ENCODE results near the gene PTPRM. TPM values are rescaled to one million over a fixed set of nuclear protein-coding genes. Genes with fewer than 3 reads are reported as not detected.

Gene PTPRM
- total RNA-seq, 1 experiment from 2014 or later, result 100.0 TPM

DNA sequence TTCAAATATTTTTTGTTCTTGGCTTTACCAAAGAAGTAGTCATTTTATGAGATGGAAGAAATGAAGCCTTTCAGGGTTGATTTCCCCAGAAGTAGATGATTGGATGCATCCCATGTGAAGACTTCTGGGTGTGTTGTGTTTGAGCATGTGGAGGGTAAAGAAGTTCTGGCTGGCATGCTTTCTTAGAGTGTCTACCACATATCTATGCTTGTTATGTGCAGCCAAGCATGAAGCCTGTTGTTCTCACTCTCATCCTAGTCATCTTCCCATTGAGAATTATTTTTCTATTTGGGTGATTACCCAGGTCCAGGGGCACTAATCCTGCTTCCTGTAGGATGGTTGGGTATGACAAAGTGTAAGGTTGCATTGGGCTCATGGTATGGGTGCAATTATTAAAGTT is 472.9 kb downstream of the PTPRM start:
- no peak overlapping the region for H3K27ac Mint-ChIP-seq (ENCODE audit: unreplicated experiment)
- TF ChIP-seq, protein P1, sequence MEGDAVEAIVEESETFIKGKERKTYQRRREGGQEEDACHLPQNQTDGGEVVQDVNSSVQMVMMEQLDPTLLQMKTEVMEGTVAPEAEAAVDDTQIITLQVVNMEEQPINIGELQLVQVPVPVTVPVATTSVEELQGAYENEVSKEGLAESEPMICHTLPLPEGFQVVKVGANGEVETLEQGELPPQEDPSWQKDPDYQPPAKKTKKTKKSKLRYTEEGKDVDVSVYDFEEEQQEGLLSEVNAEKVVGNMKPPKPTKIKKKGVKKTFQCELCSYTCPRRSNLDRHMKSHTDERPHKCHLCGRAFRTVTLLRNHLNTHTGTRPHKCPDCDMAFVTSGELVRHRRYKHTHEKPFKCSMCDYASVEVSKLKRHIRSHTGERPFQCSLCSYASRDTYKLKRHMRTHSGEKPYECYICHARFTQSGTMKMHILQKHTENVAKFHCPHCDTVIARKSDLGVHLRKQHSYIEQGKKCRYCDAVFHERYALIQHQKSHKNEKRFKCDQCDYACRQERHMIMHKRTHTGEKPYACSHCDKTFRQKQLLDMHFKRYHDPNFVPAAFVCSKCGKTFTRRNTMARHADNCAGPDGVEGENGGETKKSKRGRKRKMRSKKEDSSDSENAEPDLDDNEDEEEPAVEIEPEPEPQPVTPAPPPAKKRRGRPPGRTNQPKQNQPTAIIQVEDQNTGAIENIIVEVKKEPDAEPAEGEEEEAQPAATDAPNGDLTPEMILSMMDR (IDR thresholded peaks at IDR 0.05; ENCODE audit: insufficient read depth in 1 of 2, low read depth in 1 of 2, low read length in 1 of 2, severe bottlenecking in 1 of 2, unreplicated experiment in 1 of 2), result no peak
- H3K4me3 Mint-ChIP-seq (ENCODE audit: unreplicated experiment), result no peak overlapping the region

DNA sequence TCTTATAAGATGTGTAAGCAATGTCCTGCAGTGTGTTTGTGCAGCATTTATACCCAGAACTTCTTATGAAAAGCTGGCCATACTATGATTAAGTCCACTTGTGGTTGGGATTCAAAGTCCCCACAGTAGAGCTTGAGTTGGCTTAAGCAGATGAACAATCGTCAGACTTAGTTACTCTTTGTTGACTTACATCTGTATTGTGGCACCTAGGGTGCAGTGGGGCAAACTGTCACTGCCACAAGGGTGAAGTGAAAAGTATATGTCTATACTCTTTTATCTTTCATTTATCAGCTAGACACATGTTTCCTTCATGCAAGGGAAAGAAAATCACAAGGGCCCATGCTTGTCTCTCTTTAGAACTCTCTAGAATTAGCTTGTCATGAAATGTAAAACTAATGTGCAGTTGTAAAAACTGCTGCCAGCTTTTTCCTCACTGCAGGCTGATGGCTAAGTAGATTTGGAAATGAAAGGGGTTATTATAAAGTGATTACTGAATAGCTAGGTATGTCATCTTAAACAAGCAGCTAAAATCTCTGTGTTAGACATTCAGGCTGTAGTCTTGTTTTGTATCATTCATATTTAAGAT is 474.5 kb downstream of the PTPRM start:
- TF ChIP-seq, protein P1 (IDR thresholded peaks at IDR 0.05; ENCODE audit: insufficient read depth in 1 of 2, low read depth in 1 of 2, low read length in 1 of 2, severe bottlenecking in 1 of 2, unreplicated experiment in 1 of 2), result no peak
- Histone ChIP-seq H3K4me3 (ENCODE audit: low read depth, low read length) (no peak overlapping the region), H3K36me3 (ENCODE audit: control insufficient read depth, insufficient read depth, low read length) (no peaks in the 10 kb centered on the region), H3K9me3 (no peaks in the 10 kb centered on the region), H3K4me1 (no peaks in the 10 kb centered on the region), H3K27me3 (replicated peaks; ENCODE audit: control insufficient read depth, insufficient read depth, low read length) (no peaks in the 10 kb centered on the region)
- Mint-ChIP-seq H3K36me3 (ENCODE audit: insufficient read depth, unreplicated experiment) (peaks cover 19% of the 10 kb centered on the region), H3K4me3 (ENCODE audit: unreplicated experiment) (no peak overlapping the region), H3K9me3 (ENCODE audit: unreplicated experiment) (no peaks in the 10 kb centered on the region), H3K27me3 (ENCODE audit: insufficient read depth, unreplicated experiment) (no peaks in the 10 kb centered on the region), H3K4me1 (ENCODE audit: low read depth, unreplicated experiment) (no peaks in the 10 kb centered on the region), H3K27ac (ENCODE audit: unreplicated experiment) (no peak overlapping the region)
- intact Hi-C loops (cut with micrococcal nuclease; ENCODE audit: unreplicated experiment), result no loop called here
- BruUV-seq (replicated peaks), result no TSS peak
- ChIA-PET POLR2A (no interaction called here), CTCF (interaction anchor here (0.7 kb wide), 1 partner anchor 567 kb away, joined by 3 read pairs; no protein-coding TSS in a partner anchor)
- DNase-seq, result no peak

More for the DNA sequence above, 472.9 kb downstream of the PTPRM start:
- POLR2A ChIA-PET, result no interaction called here
- intact Hi-C loops (cut with micrococcal nuclease; ENCODE audit: unreplicated experiment), result no loop called here
- no peak overlapping the region for H3K4me3 ChIP-seq (ENCODE audit: low read depth, low read length)
- CTCF ChIA-PET, result no interaction called here
- DNase-seq, result no peak
- H3K36me3 ChIP-seq (ENCODE audit: control insufficient read depth, insufficient read depth, low read length), result no peaks in the 10 kb centered on the region
- Mint-ChIP-seq H3K9me3 (ENCODE audit: unreplicated experiment) (no peaks in the 10 kb centered on the region), H3K4me1 (ENCODE audit: low read depth, unreplicated experiment) (no peaks in the 10 kb centered on the region), H3K36me3 (ENCODE audit: insufficient read depth, unreplicated experiment) (peaks cover 7% of the 10 kb centered on the region), H3K27me3 (ENCODE audit: insufficient read depth, unreplicated experiment) (no peaks in the 10 kb centered on the region)
- H3K4me1 ChIP-seq, result no peaks in the 10 kb centered on the region
- no peaks in the 10 kb centered on the region for H3K9me3 ChIP-seq
- no TSS peak for BruUV-seq (replicated peaks)
- no peaks in the 10 kb centered on the region for H3K27me3 ChIP-seq (replicated peaks; ENCODE audit: control insufficient read depth, insufficient read depth, low read length)

DNA sequence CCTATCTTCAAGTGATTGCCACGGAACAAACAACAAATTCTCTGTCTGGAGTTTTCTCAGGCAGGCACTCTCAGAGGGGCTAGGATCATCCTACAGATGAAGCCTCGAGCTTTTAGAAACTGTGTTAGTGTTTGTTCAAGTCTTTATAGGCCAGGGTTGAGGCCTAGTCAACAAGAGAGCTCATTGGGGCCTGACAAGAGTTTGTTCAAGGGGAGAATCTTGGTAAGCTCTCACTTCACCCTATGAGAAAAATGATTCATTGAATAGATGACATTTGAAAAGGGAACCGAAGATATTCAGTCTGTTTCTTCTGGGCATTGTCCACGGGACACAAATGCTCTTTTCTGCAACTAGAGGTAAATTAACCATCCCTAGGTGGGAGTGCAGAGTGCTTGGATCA is 476.9 kb downstream of the PTPRM start:
- Mint-ChIP-seq H3K4me1 (ENCODE audit: low read depth, unreplicated experiment) (no peaks in the 10 kb centered on the region), H3K27me3 (ENCODE audit: insufficient read depth, unreplicated experiment) (no peaks in the 10 kb centered on the region), H3K27ac (ENCODE audit: unreplicated experiment) (no peak overlapping the region), H3K36me3 (ENCODE audit: insufficient read depth, unreplicated experiment) (peaks cover 19% of the 10 kb centered on the region), H3K9me3 (ENCODE audit: unreplicated experiment) (no peaks in the 10 kb centered on the region), H3K4me3 (ENCODE audit: unreplicated experiment) (no peak overlapping the region)
- intact Hi-C loops (cut with micrococcal nuclease; ENCODE audit: unreplicated experiment), result no loop called here
- BruUV-seq (replicated peaks), result no TSS peak
- Histone ChIP-seq H3K9me3 (no peaks in the 10 kb centered on the region), H3K4me3 (ENCODE audit: low read depth, low read length) (no peak overlapping the region), H3K4me1 (no peaks in the 10 kb centered on the region; the same call in 1 of the 2 replicates), H3K36me3 (ENCODE audit: control insufficient read depth, insufficient read depth, low read length) (no peaks in the 10 kb centered on the region), H3K27me3 (replicated peaks; ENCODE audit: control insufficient read depth, insufficient read depth, low read length) (no peaks in the 10 kb centered on the region)
- ChIA-PET POLR2A (no interaction called here), CTCF (no interaction called here)
- TF ChIP-seq, protein P1 (IDR thresholded peaks at IDR 0.05; ENCODE audit: insufficient read depth in 1 of 2, low read depth in 1 of 2, low read length in 1 of 2, severe bottlenecking in 1 of 2, unreplicated experiment in 1 of 2), result no peak
- no peak for DNase-seq

Data from Caco-2 (cell line).